Measurements from ENCODE around the gene GANAB.
"Not testable (repeated sequence)": the region's sequence is repeated elsewhere in the genome, so short reads cannot be mapped to it uniquely, and the experiment has no call there.

The GANAB gene

GRCh38 chr11:62666259-62666926, 20.0 kb upstream of the GANAB start:
- DNase-seq, result no peak

- peak; percentile 31 for DNase-seq
Observed at GRCh38 chr11:62665599-62666258, 19.3 kb upstream of the GANAB start.

GRCh38 chr11:62665075-62665598, 18.7 kb upstream of the GANAB start, which contains the start of the genes C11orf98 and CSKMT:
Gene C11orf98 (minus strand): TSS chr11:62665210. CDS start chr11:62665169, 41 bp downstream.
Gene CSKMT (plus strand): TSS chr11:62665312. CDS start chr11:62665880, 568 bp downstream.
- DNase-seq, result peak; percentile 93

GRCh38 chr11:62664405-62665074, 18.1 kb upstream of the GANAB start:
- DNase-seq, result peak; percentile 52

- no peak for DNase-seq
Observed at GRCh38 chr11:62656796-62657429, 10.5 kb upstream of the GANAB start.

GRCh38 chr11:62654297-62654696, 7.9 kb upstream of the GANAB start:
- no peak for DNase-seq

GRCh38 chr11:62652161-62653006, 6.0 kb upstream of the GANAB start:
- no peak for DNase-seq

- DNase-seq, result not testable (repeated sequence)
Observed at GRCh38 chr11:62650283-62650682, 3.9 kb upstream of the GANAB start.

GRCh38 chr11:62649486-62649885, 3.1 kb upstream of the GANAB start:
- DNase-seq, result no peak

- no peak for DNase-seq
Observed at GRCh38 chr11:62648967-62649364, 2.6 kb upstream of the GANAB start.

GRCh38 chr11:62648185-62648966, 2.0 kb upstream of the GANAB start:
- no peak for DNase-seq

GRCh38 chr11:62647609-62648005, 1.2 kb upstream of the GANAB start:
- DNase-seq, result no peak

- DNase-seq, result no peak
Observed at GRCh38 chr11:62646825-62647608, 604 bp upstream of the GANAB start.

- no peak for DNase-seq
Observed at GRCh38 chr11:62645671-62645945, 805 bp downstream of the GANAB start.

- no peak for DNase-seq
Observed at GRCh38 chr11:62644220-62644619, 2.2 kb downstream of the GANAB start.

GRCh38 chr11:62632492-62632891, 13.9 kb downstream of the GANAB start:
- no peak for DNase-seq

GRCh38 chr11:62627713-62628112, 18.7 kb downstream of the GANAB start:
- no peak for DNase-seq

GRCh38 chr11:62622476-62623089, 23.8 kb downstream of the GANAB start:
- DNase-seq, result no peak

GRCh38 chr11:62621567-62622470, 24.6 kb downstream of the GANAB start, which contains the start of gene B3GAT3:
Gene B3GAT3 (minus strand): TSS chr11:62621986. CDS start chr11:62621947, 39 bp downstream.
- DNase-seq, result peak; percentile 92
